WTC11 (cell line): ENCODE measurements around the gene MACO1.

Experiments used
- GRHL2 ChIP-seq: fragments of 250-450 bp; sonication (Bioruptor Pico); IDR thresholded peaks from 2 replicates; pipeline ENCODE4 v1.8.0; 2022; ENCODE audit warnings: mild to moderate bottlenecking, moderate library complexity; ENCODE audit not compliant: insufficient replicate concordance, severe bottlenecking
- NFE2L1 ChIP-seq: sonication (generic); formaldehyde crosslinking; IDR thresholded peaks from 2 replicates; pipeline ENCODE4 v1.8.1; 2023; ENCODE audit warnings: missing genetic modification reagents
- NFYB ChIP-seq: sonication (generic); formaldehyde crosslinking; conservative IDR thresholded peaks from 2 replicates; pipeline ENCODE4 v1.8.0; 2022; ENCODE audit warnings: low read depth, missing genetic modification reagents
- SP1 ChIP-seq: sonication (generic); formaldehyde crosslinking; conservative IDR thresholded peaks from 2 replicates; pipeline ENCODE4 v1.8.1; 2022; ENCODE audit warnings: missing genetic modification reagents
- ZNF263 ChIP-seq: sonication (generic); formaldehyde crosslinking; IDR thresholded peaks from 2 replicates; pipeline ENCODE4 v1.8.1; 2022; ENCODE audit warnings: low read depth, mild to moderate bottlenecking, moderate library complexity, missing genetic modification reagents
- TF ChIP-seq, protein P1 (sequence below): fragments of 200-600 bp; IDR thresholded peaks from 2 replicates; pipeline ENCODE4 v1.8.0; 2022; ENCODE audit warnings: antibody characterized with exemption
- TF ChIP-seq, protein P2 (sequence below): sonication (generic); formaldehyde crosslinking; IDR thresholded peaks from 2 replicates; pipeline ENCODE4 v1.8.1; 2023; ENCODE audit warnings: mild to moderate bottlenecking, missing genetic modification reagents

DNA sequence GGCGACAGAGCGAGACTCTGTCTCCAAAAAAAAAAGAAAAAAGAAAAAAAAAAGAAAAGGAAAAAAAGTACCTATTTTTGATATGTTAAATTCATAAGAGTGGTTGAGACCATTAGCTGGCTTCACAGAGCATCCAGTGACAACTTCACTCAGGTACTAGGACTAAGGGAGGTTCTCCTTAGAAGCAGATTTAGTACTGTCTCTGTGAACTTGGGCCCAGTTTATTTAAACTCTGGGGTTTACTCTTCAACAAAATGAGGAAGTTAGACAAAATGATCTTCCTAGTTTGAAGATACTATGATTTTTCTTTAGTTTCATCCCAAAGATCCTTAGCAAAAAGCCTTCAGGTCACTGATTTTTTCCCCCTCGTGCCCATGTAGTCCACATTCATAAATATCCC lies 21.2 kb downstream of the MACO1 start:
- TF ChIP-seq, protein P1, sequence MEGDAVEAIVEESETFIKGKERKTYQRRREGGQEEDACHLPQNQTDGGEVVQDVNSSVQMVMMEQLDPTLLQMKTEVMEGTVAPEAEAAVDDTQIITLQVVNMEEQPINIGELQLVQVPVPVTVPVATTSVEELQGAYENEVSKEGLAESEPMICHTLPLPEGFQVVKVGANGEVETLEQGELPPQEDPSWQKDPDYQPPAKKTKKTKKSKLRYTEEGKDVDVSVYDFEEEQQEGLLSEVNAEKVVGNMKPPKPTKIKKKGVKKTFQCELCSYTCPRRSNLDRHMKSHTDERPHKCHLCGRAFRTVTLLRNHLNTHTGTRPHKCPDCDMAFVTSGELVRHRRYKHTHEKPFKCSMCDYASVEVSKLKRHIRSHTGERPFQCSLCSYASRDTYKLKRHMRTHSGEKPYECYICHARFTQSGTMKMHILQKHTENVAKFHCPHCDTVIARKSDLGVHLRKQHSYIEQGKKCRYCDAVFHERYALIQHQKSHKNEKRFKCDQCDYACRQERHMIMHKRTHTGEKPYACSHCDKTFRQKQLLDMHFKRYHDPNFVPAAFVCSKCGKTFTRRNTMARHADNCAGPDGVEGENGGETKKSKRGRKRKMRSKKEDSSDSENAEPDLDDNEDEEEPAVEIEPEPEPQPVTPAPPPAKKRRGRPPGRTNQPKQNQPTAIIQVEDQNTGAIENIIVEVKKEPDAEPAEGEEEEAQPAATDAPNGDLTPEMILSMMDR = no peak
- TF ChIP-seq, protein P2, sequence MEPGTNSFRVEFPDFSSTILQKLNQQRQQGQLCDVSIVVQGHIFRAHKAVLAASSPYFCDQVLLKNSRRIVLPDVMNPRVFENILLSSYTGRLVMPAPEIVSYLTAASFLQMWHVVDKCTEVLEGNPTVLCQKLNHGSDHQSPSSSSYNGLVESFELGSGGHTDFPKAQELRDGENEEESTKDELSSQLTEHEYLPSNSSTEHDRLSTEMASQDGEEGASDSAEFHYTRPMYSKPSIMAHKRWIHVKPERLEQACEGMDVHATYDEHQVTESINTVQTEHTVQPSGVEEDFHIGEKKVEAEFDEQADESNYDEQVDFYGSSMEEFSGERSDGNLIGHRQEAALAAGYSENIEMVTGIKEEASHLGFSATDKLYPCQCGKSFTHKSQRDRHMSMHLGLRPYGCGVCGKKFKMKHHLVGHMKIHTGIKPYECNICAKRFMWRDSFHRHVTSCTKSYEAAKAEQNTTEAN = no peak
- TF ChIP-seq NFYB (CRISPR knock-in tag) = no peak
- TF ChIP-seq SP1 (CRISPR knock-in tag) = no peak
- no peak for TF ChIP-seq NFE2L1 (CRISPR knock-in tag)
- no peak for TF ChIP-seq ZNF263 (CRISPR knock-in tag)
- TF ChIP-seq GRHL2 (CRISPR knock-in tag) = no peak
